ENCODE data around the gene GLT8D2. TPM values are rescaled to one million over a fixed set of nuclear protein-coding genes. Genes with fewer than 3 reads are reported as not detected.

The GLT8D2 gene
- polyA plus RNA-seq, 2 donors: 1.4 to 1.6 TPM

DNA sequence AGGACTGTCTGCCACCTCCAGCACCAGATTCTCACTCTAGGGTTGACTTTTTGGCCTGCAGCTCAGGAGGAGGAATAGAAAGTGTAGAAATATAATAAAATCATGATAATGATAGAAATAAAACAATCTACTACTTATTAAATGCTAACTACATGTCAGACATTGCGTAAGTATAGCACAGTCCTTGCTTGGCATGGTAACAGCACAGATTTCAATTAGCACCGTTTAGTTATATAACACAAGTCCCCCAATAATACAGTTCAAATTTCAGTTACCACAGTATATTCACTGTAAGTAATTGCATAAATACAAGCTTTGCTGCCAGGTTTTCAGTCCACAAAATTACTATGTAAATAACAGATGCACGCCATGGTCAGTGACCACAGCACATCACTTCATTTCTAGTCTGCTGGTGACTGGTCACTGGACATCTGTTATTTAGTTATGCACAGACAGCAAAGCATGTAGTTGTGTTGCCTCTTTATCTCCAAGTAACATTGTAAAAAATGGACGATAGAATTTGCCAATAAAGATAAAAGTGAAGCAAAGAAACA lies 6.5 kb upstream of the GLT8D2 start:
- 43 to 58% methylated on average over 4 of the region's 4 CpGs for WGBS, 2 donors
- no peak overlapping the region for H3K4me3 ChIP-seq (ENCODE audit: low read depth in 1 of 2, low read length in 2 of 2)
- no peaks in the 10 kb centered on the region for H3K9me3 ChIP-seq (ENCODE audit: control insufficient read depth in 2 of 2, insufficient read depth in 1 of 2, low read depth in 1 of 2, low read length in 1 of 2)
- H3K36me3 ChIP-seq (ENCODE audit: control insufficient read depth in 2 of 2, insufficient read depth in 2 of 2, low read length in 1 of 2): no peaks in the 10 kb centered on the region
- H3K27ac ChIP-seq (ENCODE audit: low read depth in 2 of 2, low read length in 1 of 2): no peak overlapping the region
- H3K4me1 ChIP-seq (ENCODE audit: control insufficient read depth in 2 of 2, insufficient read depth in 2 of 2, low read length in 1 of 2): no peaks in the 10 kb centered on the region
- no peaks in the 10 kb centered on the region for H3K27me3 ChIP-seq (ENCODE audit: control insufficient read depth in 1 of 2, insufficient read depth in 2 of 2, low read length in 2 of 2)

GRCh38 chr12:104055686-104056388 lies 5.8 kb upstream of the GLT8D2 start:
- H3K4me3 ChIP-seq (ENCODE audit: low read depth in 1 of 2, low read length in 2 of 2): no peak overlapping the region
- 17 to 27% methylated on average over 5 of the region's 5 CpGs for WGBS, 2 donors
- H3K27ac ChIP-seq (ENCODE audit: low read depth in 2 of 2, low read length in 1 of 2): peak overlapping the region in 1 of 2 donors; percentile 5
- no peaks in the 10 kb centered on the region for H3K9me3 ChIP-seq (ENCODE audit: control insufficient read depth in 2 of 2, insufficient read depth in 1 of 2, low read depth in 1 of 2, low read length in 1 of 2)
- no peaks in the 10 kb centered on the region for H3K4me1 ChIP-seq (ENCODE audit: control insufficient read depth in 2 of 2, insufficient read depth in 2 of 2, low read length in 1 of 2)
- H3K36me3 ChIP-seq (ENCODE audit: control insufficient read depth in 2 of 2, insufficient read depth in 2 of 2, low read length in 1 of 2): no peaks in the 10 kb centered on the region
- no peaks in the 10 kb centered on the region for H3K27me3 ChIP-seq (ENCODE audit: control insufficient read depth in 1 of 2, insufficient read depth in 2 of 2, low read length in 2 of 2)

- WGBS, 2 donors: 89 to 92% methylated on average over 4 of the region's 4 CpGs
- Histone ChIP-seq H3K27ac (ENCODE audit: low read depth in 2 of 2, low read length in 1 of 2) (no peak overlapping the region), H3K27me3 (ENCODE audit: control insufficient read depth in 1 of 2, insufficient read depth in 2 of 2, low read length in 2 of 2) (no peaks in the 10 kb centered on the region), H3K9me3 (ENCODE audit: control insufficient read depth in 2 of 2, insufficient read depth in 1 of 2, low read depth in 1 of 2, low read length in 1 of 2) (no peaks in the 10 kb centered on the region), H3K4me1 (ENCODE audit: control insufficient read depth in 2 of 2, insufficient read depth in 2 of 2, low read length in 1 of 2) (no peaks in the 10 kb centered on the region), H3K4me3 (ENCODE audit: low read depth in 1 of 2, low read length in 2 of 2) (no peak overlapping the region), H3K36me3 (ENCODE audit: control insufficient read depth in 2 of 2, insufficient read depth in 2 of 2, low read length in 1 of 2) (no peaks in the 10 kb centered on the region)
Measured at GRCh38 chr12:104054681-104055346, 4.8 kb upstream of the GLT8D2 start.

- Histone ChIP-seq H3K4me3 (ENCODE audit: low read depth in 1 of 2, low read length in 2 of 2) (peak overlapping the region in 1 of 2 donors; percentile 41), H3K36me3 (ENCODE audit: control insufficient read depth in 2 of 2, insufficient read depth in 2 of 2, low read length in 1 of 2) (no peaks in the 10 kb centered on the region), H3K27ac (ENCODE audit: low read depth in 2 of 2, low read length in 1 of 2) (no peak overlapping the region), H3K4me1 (ENCODE audit: control insufficient read depth in 2 of 2, insufficient read depth in 2 of 2, low read length in 1 of 2) (no peaks in the 10 kb centered on the region), H3K9me3 (ENCODE audit: control insufficient read depth in 2 of 2, insufficient read depth in 1 of 2, low read depth in 1 of 2, low read length in 1 of 2) (no peaks in the 10 kb centered on the region), H3K27me3 (ENCODE audit: control insufficient read depth in 1 of 2, insufficient read depth in 2 of 2, low read length in 2 of 2) (no peaks in the 10 kb centered on the region)
- WGBS, 2 donors: 35 to 37% methylated on average over 3 of the region's 3 CpGs
Measured at GRCh38 chr12:104050436-104050835, 449 bp upstream of the GLT8D2 start.

DNA sequence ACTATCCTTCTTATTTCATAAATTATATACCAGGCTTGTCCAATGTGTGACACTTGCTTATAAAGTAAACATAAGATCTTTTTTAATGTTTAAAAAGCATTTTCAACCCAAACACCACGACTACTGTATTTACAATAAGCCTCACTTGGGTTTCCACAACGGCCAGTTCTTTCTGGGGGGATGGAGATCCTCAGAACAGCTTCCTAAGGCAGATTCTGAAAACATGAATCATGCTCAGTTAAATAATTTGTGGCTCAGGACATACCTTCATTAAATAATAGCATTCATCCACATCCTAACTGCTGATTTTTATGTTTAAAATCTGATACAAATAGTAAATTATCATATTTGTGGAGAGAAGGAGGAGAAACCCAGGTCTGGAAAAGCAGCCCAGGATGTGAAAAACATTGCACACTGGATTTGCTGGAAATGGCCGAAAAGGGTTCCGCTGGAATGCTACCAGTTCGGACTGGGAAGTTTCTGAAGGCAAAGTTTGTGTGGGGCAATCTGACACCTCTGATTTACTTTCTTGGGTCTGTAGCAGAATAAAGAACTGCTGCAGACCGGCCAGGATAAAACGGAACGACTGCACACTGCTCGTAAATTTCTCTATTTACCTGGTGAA lies 597 bp downstream of the GLT8D2 start:
- 24 to 27% methylated on average over 9 of the region's 9 CpGs for WGBS, 2 donors
- H3K36me3 ChIP-seq (ENCODE audit: control insufficient read depth in 2 of 2, insufficient read depth in 2 of 2, low read length in 1 of 2): no peaks in the 10 kb centered on the region
- peak overlapping the region; percentile 51 to 61 for H3K27ac ChIP-seq (ENCODE audit: low read depth in 2 of 2, low read length in 1 of 2)
- peak overlapping the region; percentile 41 to 46 for H3K4me3 ChIP-seq (ENCODE audit: low read depth in 1 of 2, low read length in 2 of 2)
- no peaks in the 10 kb centered on the region for H3K27me3 ChIP-seq (ENCODE audit: control insufficient read depth in 1 of 2, insufficient read depth in 2 of 2, low read length in 2 of 2)
- no peaks in the 10 kb centered on the region for H3K9me3 ChIP-seq (ENCODE audit: control insufficient read depth in 2 of 2, insufficient read depth in 1 of 2, low read depth in 1 of 2, low read length in 1 of 2)
- no peaks in the 10 kb centered on the region for H3K4me1 ChIP-seq (ENCODE audit: control insufficient read depth in 2 of 2, insufficient read depth in 2 of 2, low read length in 1 of 2)

DNA sequence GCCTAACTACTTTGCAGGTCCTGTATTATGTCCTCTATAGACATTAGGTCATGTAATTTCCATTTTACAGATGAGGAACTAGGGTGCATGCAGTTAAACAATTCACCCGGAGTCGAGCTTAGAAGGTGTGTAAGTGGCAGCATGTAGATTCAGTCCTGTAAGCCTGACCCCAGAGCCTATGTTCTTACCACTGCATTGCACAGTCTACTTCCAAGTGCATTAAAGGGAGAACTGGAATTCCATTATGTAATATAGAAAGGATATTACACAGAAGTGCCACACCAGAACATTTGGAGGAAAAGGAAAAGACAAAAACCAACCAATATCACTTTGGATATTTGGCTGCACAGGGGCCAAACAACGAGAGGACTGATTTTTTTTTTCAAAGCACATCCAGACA lies 1.2 kb downstream of the GLT8D2 start:
- no peak overlapping the region for H3K4me3 ChIP-seq (ENCODE audit: low read depth in 1 of 2, low read length in 2 of 2)
- H3K9me3 ChIP-seq (ENCODE audit: control insufficient read depth in 2 of 2, insufficient read depth in 1 of 2, low read depth in 1 of 2, low read length in 1 of 2): peaks cover 0 to 2% of the 10 kb centered on the region in 2 donors
- no peaks in the 10 kb centered on the region for H3K27me3 ChIP-seq (ENCODE audit: control insufficient read depth in 1 of 2, insufficient read depth in 2 of 2, low read length in 2 of 2)
- no peaks in the 10 kb centered on the region for H3K36me3 ChIP-seq (ENCODE audit: control insufficient read depth in 2 of 2, insufficient read depth in 2 of 2, low read length in 1 of 2)
- H3K4me1 ChIP-seq (ENCODE audit: control insufficient read depth in 2 of 2, insufficient read depth in 2 of 2, low read length in 1 of 2): no peaks in the 10 kb centered on the region
- WGBS, 2 donors: 67 to 71% methylated on average over 3 of the region's 3 CpGs
- no peak overlapping the region for H3K27ac ChIP-seq (ENCODE audit: low read depth in 2 of 2, low read length in 1 of 2)

DNA sequence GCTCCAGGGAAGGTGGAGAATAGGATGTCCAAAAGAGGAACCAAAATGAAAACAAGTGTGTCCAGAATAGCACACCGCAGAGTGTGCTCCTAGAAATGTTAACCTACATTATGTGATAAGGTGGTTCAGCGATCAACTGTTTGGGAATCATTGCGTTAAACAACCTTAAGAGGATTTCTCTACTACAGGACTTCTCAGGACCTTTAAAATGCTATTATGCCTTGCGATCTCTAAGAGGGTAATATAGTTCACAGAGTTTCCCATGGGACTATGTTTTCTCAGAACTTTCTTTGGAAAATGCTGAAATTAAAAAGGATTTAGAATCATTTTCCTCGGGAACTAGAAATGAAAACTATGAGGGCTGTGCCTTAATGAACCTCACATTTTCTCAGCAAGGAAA lies 1.8 kb downstream of the GLT8D2 start:
- Histone ChIP-seq H3K9me3 (ENCODE audit: control insufficient read depth in 2 of 2, insufficient read depth in 1 of 2, low read depth in 1 of 2, low read length in 1 of 2) (peaks cover 0 to 2% of the 10 kb centered on the region in 2 donors), H3K4me3 (ENCODE audit: low read depth in 1 of 2, low read length in 2 of 2) (no peak overlapping the region), H3K4me1 (ENCODE audit: control insufficient read depth in 2 of 2, insufficient read depth in 2 of 2, low read length in 1 of 2) (no peaks in the 10 kb centered on the region), H3K27ac (ENCODE audit: low read depth in 2 of 2, low read length in 1 of 2) (no peak overlapping the region), H3K27me3 (ENCODE audit: control insufficient read depth in 1 of 2, insufficient read depth in 2 of 2, low read length in 2 of 2) (no peaks in the 10 kb centered on the region), H3K36me3 (ENCODE audit: control insufficient read depth in 2 of 2, insufficient read depth in 2 of 2, low read length in 1 of 2) (no peaks in the 10 kb centered on the region)
- WGBS, 2 donors: 84 to 89% methylated on average over 5 of the region's 5 CpGs

DNA sequence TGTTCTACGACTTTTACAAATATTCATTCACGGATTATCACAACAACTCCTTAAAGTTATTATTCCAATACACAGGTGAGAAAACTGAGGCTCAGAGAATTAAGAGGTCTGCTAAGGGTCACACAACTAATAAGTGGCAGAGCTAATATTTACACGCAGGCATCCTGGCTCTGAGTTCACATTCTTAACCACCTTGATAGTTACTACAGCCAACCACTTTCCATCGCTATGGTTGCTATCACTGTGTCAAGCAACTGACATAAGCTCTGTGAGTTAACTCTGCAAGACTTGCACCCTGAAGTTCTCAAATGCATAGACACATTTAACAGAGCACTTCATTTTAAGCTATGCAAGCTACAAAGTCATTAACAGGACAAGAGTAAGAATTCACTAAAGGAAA lies 3.7 kb downstream of the GLT8D2 start:
- H3K27me3 ChIP-seq (ENCODE audit: control insufficient read depth in 1 of 2, insufficient read depth in 2 of 2, low read length in 2 of 2): no peaks in the 10 kb centered on the region
- peaks cover 0 to 2% of the 10 kb centered on the region in 2 donors for H3K9me3 ChIP-seq (ENCODE audit: control insufficient read depth in 2 of 2, insufficient read depth in 1 of 2, low read depth in 1 of 2, low read length in 1 of 2)
- H3K4me1 ChIP-seq (ENCODE audit: control insufficient read depth in 2 of 2, insufficient read depth in 2 of 2, low read length in 1 of 2): no peaks in the 10 kb centered on the region
- no peak overlapping the region for H3K4me3 ChIP-seq (ENCODE audit: low read depth in 1 of 2, low read length in 2 of 2)
- no peaks in the 10 kb centered on the region for H3K36me3 ChIP-seq (ENCODE audit: control insufficient read depth in 2 of 2, insufficient read depth in 2 of 2, low read length in 1 of 2)
- H3K27ac ChIP-seq (ENCODE audit: low read depth in 2 of 2, low read length in 1 of 2): no peak overlapping the region
- WGBS, 2 donors: 88 to 96% methylated on average over 4 of the region's 4 CpGs

GRCh38 chr12:104044158-104044557 lies 5.8 kb downstream of the GLT8D2 start:
- WGBS, 2 donors: 81 to 90% methylated on average over 3 of the region's 3 CpGs
- no peak overlapping the region for H3K27ac ChIP-seq (ENCODE audit: low read depth in 2 of 2, low read length in 1 of 2)

More at GRCh38 chr12:104044158-104044557, 5.8 kb downstream of the GLT8D2 start:
- H3K4me3 ChIP-seq (ENCODE audit: low read depth in 1 of 2, low read length in 2 of 2): no peak overlapping the region
- H3K27me3 ChIP-seq (ENCODE audit: control insufficient read depth in 1 of 2, insufficient read depth in 2 of 2, low read length in 2 of 2): no peaks in the 10 kb centered on the region
- no peaks in the 10 kb centered on the region for H3K4me1 ChIP-seq (ENCODE audit: control insufficient read depth in 2 of 2, insufficient read depth in 2 of 2, low read length in 1 of 2)
- no peaks in the 10 kb centered on the region for H3K36me3 ChIP-seq (ENCODE audit: control insufficient read depth in 2 of 2, insufficient read depth in 2 of 2, low read length in 1 of 2)
- peaks cover 0 to 2% of the 10 kb centered on the region in 2 donors for H3K9me3 ChIP-seq (ENCODE audit: control insufficient read depth in 2 of 2, insufficient read depth in 1 of 2, low read depth in 1 of 2, low read length in 1 of 2)
